Ectodermal cell (in vitro differentiated cells): ENCODE data around the gene CS.
A peak's percentile ranks its signal among the peaks of the same experiment; 100 is the strongest.
"Not testable (repeated sequence)": the region's sequence is repeated elsewhere in the genome, so short reads cannot be mapped to it uniquely, and the experiment has no call there.

Experiments used
- H3K27ac ChIP-seq: 2 replicates; pipeline ENCODE4 v1.7.0; 2013; ENCODE audit warnings: mild to moderate bottlenecking, low read depth, low read length; ENCODE audit not compliant: insufficient read depth, poor library complexity, severe bottlenecking
- H3K27me3 ChIP-seq: 2 replicates; pipeline ENCODE4 v1.7.0; 2013; ENCODE audit warnings: mild to moderate bottlenecking, low read length; ENCODE audit not compliant: insufficient read depth, control insufficient read depth, poor library complexity, severe bottlenecking
- H3K36me3 ChIP-seq: one replicate; pipeline ENCODE4 v1.7.0; 2013; ENCODE audit warnings: low read length; ENCODE audit not compliant: control insufficient read depth, insufficient read depth
- H3K4me1 ChIP-seq: one replicate; pipeline ENCODE4 v1.7.0; 2013; ENCODE audit warnings: low read length; ENCODE audit not compliant: control insufficient read depth, insufficient read depth
- H3K4me3 ChIP-seq: 2 replicates; pipeline ENCODE4 v1.7.0; 2013; ENCODE audit warnings: low read depth, low read length, control low read depth; ENCODE audit not compliant: insufficient read depth
- H3K9me3 ChIP-seq: 2 replicates; pipeline ENCODE4 v1.7.0; 2013; ENCODE audit warnings: mild to moderate bottlenecking, low read length, moderate library complexity; ENCODE audit not compliant: control insufficient read depth
- WGBS, 2 experiments: methylation state at CpG; one replicate each; pipeline ENCODE4 v1.1.7; 2013; ENCODE audit warnings: missing lambda C conversion rate in 2 of 2; 5-methylcytosine and 5-hydroxymethylcytosine counted together

CS gene

GRCh38 chr12:56324206-56324605 lies 24.1 kb upstream of the CS start:
- Histone ChIP-seq H3K36me3 (peaks cover 30% of the 10 kb centered on the region), H3K27ac (no peak overlapping the region)

GRCh38 chr12:56321610-56322009 lies 21.5 kb upstream of the CS start:
- not testable (repeated sequence) for H3K4me1 ChIP-seq, H3K27me3 ChIP-seq, H3K4me3 ChIP-seq, H3K9me3 ChIP-seq, H3K27ac ChIP-seq
- peaks cover 23% of the 10 kb centered on the region for H3K36me3 ChIP-seq
- WGBS, 2 experiments = 97 to 98% methylated on average over 8 of the region's 8 CpGs

More at GRCh38 chr12:56324206-56324605, 24.1 kb upstream of the CS start:
- 95 to 96% methylated on average over 6 of the region's 6 CpGs for WGBS, 2 experiments
- no peak overlapping the region for H3K4me3 ChIP-seq
- no peaks in the 10 kb centered on the region for H3K9me3 ChIP-seq
- no peaks in the 10 kb centered on the region for H3K4me1 ChIP-seq
- no peaks in the 10 kb centered on the region for H3K27me3 ChIP-seq

- Histone ChIP-seq H3K4me3 (no peak overlapping the region), H3K27ac (no peak overlapping the region), H3K4me1 (no peaks in the 10 kb centered on the region), H3K27me3 (no peaks in the 10 kb centered on the region), H3K9me3 (no peaks in the 10 kb centered on the region), H3K36me3 (peaks cover 20% of the 10 kb centered on the region)
- WGBS, 2 experiments = 94 to 96% methylated on average over 2 of the region's 2 CpGs
Measured at GRCh38 chr12:56321027-56321426, 20.9 kb upstream of the CS start.

- 81 to 84% methylated on average over 3 of the region's 3 CpGs for WGBS, 2 experiments
- no peaks in the 10 kb centered on the region for H3K27me3 ChIP-seq
- H3K9me3 ChIP-seq = no peaks in the 10 kb centered on the region
- no peak overlapping the region for H3K4me3 ChIP-seq
- peaks cover 5% of the 10 kb centered on the region for H3K4me1 ChIP-seq
- H3K36me3 ChIP-seq = peaks cover 9% of the 10 kb centered on the region
- H3K27ac ChIP-seq = no peak overlapping the region
Measured at GRCh38 chr12:56317675-56318074, 17.5 kb upstream of the CS start.

- Histone ChIP-seq H3K27ac (peak within 1 kb of the TSS; percentile 81), H3K4me3 (peak within 1 kb of the TSS; percentile 88), H3K4me1 (peaks cover 5% of the 10 kb centered on the region), H3K27me3 (no peaks in the 10 kb centered on the region), H3K9me3 (no peaks in the 10 kb centered on the region), H3K36me3 (no peaks in the 10 kb centered on the region)
- WGBS, 2 experiments = 0% methylated on average over 62 of the region's 62 CpGs
Measured at GRCh38 chr12:56315622-56316473, 15.7 kb upstream of the CS start, which contains the start of gene CNPY2. Gene CNPY2 (minus strand): TSS chr12:56315988. CDS start chr12:56315217, 771 bp downstream.

- H3K4me1 ChIP-seq = peaks cover 5% of the 10 kb centered on the region
- H3K4me3 ChIP-seq = peak overlapping the region; percentile 88
- no peaks in the 10 kb centered on the region for H3K27me3 ChIP-seq
- WGBS, 2 experiments = 6 to 7% methylated on average over 11 of the region's 11 CpGs
- H3K27ac ChIP-seq = peak overlapping the region; percentile 81
- peaks cover 4% of the 10 kb centered on the region for H3K36me3 ChIP-seq
- no peaks in the 10 kb centered on the region for H3K9me3 ChIP-seq
Measured at GRCh38 chr12:56315249-56315621, 15.1 kb upstream of the CS start.

- 96 to 97% methylated on average over 12 of the region's 12 CpGs for WGBS, 2 experiments
- peaks cover 5% of the 10 kb centered on the region for H3K4me1 ChIP-seq
- H3K27me3 ChIP-seq = no peaks in the 10 kb centered on the region
- H3K36me3 ChIP-seq = peaks cover 20% of the 10 kb centered on the region
- no peak overlapping the region for H3K4me3 ChIP-seq
- H3K27ac ChIP-seq = no peak overlapping the region
- no peaks in the 10 kb centered on the region for H3K9me3 ChIP-seq
Measured at GRCh38 chr12:56311003-56311402, 10.9 kb upstream of the CS start.

GRCh38 chr12:56308714-56309113 lies 8.6 kb upstream of the CS start:
- Histone ChIP-seq H3K27ac (no peak overlapping the region), H3K4me3 (no peak overlapping the region), H3K36me3 (peaks cover 20% of the 10 kb centered on the region), H3K27me3 (no peaks in the 10 kb centered on the region), H3K4me1 (no peaks in the 10 kb centered on the region), H3K9me3 (no peaks in the 10 kb centered on the region)
- WGBS, 2 experiments = 94 to 96% methylated on average over 3 of the region's 3 CpGs

- no peaks in the 10 kb centered on the region for H3K9me3 ChIP-seq
- H3K4me1 ChIP-seq = no peaks in the 10 kb centered on the region
- peaks cover 20% of the 10 kb centered on the region for H3K36me3 ChIP-seq
- H3K27ac ChIP-seq = no peak overlapping the region
- H3K27me3 ChIP-seq = no peaks in the 10 kb centered on the region
- WGBS, 2 experiments = 94 to 96% methylated on average over 6 of the region's 7 CpGs
- no peak overlapping the region for H3K4me3 ChIP-seq
Measured at GRCh38 chr12:56307221-56307965, 7.3 kb upstream of the CS start.

- 92 to 93% methylated on average over 7 to 8 of the region's 8 CpGs for WGBS, 2 experiments
- Histone ChIP-seq H3K9me3 (no peaks in the 10 kb centered on the region), H3K27ac (no peak overlapping the region), H3K36me3 (peaks cover 17% of the 10 kb centered on the region), H3K4me3 (no peak overlapping the region), H3K4me1 (no peaks in the 10 kb centered on the region), H3K27me3 (no peaks in the 10 kb centered on the region)
Measured at GRCh38 chr12:56304872-56305590, 4.9 kb upstream of the CS start.
